HG03575 (cell line): ENCODE measurements around the gene AK1.
"Not testable (repeated sequence)": the region's sequence is repeated elsewhere in the genome, so short reads cannot be mapped to it uniquely, and the experiment has no call there.

Source experiments
- ATAC-seq: cut with Tn5 transposase; IDR thresholded peaks from one replicate; pipeline ENCODE4 v1.9.1; 2021; ENCODE audit not compliant: unreplicated experiment, insufficient number of reproducible peaks, low FRiP score; ENCODE audit errors: extremely low read depth

AK1 gene

DNA sequence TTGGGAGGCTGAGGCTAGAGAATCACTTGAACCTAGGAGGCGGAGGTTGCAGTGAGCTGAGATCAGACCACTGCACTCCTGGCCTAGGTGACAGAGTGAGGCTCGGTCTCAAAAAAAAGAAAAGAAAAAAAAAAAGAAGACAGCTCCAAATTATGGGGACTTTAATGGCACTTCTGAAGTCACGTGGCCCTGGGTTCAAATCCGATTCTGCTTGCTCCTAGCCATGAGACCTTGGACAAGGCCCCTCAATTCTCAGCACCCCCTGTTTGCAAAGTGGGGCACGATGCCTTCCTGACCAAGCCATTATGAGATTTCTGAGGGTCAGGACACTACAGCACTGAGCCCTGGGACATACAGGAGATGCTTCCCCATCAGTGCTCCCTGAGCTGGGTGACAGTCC, 22.0 kb downstream of the AK1 start:
- ATAC-seq: no peak

DNA sequence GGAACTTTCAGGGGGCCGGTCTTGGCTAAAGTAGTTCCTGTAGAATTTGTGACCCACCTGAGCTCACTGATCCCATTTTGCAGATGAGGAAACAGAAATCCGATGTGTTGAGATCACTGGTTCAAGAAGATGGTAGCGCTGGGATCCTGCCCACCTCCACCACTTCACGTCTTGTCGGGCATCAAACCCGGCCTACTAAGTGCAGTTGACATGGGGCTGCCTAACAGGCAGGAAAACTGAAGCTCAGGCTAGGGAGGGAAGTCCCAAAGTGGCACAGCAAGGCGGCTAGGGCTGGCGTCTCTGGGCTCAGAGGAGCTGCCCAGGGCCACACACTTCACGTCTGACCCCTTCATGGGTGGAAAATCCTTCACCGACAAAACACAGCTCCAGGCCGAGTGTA, 22.5 kb downstream of the AK1 start:
- no peak for ATAC-seq

DNA sequence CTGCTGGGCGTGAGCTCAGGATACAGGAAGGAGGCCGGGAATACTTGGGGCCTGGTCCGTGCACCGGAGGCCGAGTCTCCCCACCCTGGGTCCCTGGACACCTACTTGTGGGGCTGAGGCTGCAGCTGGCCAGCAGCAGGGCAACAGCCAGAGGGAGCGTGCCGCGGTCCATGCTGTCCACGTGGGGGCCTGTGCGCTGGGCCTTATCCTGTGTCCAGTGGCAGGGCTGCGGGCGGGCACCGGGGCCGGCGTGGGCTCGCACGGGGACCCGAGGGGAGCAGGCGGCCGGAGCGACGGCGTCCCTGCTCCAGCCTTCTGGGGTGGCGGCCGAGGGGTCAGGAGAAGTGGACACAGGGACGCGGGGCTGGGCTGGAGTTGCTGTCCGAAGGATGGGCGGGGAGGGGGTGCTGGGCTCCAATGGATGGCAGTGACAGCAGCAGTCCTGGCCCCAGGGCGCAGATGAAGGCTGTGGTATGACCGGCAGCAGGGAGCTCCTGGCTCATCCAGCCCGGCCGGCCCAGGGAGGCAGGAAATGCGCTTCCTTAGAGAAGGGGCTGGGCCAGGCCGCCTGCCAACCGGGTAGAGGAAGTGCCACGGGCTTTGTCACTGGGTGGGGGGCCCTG, 23.2 kb downstream of the AK1 start, which contains the start of gene ENG:
Gene ENG (minus strand): TSS at position 475 of the 623 bp plus-strand sequence. CDS start 303 bp downstream, at position 172.
- ATAC-seq: no peak

DNA sequence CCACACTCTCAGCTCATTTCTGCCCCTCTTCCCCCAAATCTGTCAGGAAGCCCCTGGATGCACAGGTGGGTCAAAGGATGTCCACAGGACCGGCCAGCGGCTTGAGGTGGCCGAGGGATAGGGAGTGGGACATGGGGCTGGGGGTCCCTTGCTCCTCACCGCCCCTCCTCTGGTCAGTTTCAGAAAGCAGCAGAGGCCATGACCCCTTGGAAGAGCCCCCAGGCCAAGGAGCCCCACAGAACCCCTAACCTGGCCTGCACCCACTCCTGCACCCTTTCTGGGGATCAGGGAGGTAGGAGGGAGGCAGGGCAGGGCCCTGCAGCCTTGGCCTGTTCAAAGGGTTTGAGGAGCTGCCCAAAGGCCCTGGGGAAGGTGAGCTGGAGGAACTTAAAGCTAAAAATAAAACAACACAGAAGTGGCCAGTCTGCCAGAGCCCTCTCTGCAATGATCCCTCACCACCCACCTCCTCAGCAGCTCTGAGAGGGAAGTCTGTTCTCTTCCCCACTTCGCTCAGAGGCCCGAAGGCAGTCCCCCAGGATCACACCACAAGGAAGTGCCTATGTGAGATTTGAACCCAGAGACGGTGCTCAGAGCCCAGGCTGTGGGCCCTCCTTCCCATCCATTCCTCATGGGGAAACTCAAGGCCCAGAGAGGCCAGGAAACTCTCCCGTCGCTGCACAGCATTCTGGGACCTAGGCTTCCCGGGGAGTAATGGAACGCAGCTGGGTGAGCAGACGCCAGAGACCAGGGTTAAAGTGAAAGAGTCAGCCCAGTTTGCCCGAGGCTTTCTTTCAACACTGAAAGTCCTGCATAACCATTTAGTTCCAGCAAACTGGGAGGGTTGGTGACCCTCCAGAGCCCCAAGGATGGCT, 23.9 kb downstream of the AK1 start:
- ATAC-seq: no peak

DNA sequence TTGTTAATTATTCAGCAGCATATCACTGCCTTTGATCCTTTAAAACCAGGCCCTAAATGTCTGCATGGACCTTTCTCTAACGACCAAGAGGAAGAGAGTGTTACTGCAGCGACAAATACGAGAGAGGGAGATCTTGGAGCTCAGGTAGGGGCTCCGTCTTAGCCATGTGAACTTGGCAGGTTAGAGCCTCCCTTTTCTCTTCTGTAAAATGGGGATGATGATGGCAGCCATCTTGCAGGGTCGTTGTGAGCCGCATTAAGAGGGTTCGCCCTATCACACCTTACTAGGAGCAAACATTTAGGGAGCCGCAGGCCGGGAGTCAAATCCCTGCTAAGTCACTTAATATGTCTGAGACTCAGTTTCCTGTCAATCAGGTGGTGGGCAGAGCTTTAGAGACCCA, 24.6 kb downstream of the AK1 start:
- no peak for ATAC-seq

DNA sequence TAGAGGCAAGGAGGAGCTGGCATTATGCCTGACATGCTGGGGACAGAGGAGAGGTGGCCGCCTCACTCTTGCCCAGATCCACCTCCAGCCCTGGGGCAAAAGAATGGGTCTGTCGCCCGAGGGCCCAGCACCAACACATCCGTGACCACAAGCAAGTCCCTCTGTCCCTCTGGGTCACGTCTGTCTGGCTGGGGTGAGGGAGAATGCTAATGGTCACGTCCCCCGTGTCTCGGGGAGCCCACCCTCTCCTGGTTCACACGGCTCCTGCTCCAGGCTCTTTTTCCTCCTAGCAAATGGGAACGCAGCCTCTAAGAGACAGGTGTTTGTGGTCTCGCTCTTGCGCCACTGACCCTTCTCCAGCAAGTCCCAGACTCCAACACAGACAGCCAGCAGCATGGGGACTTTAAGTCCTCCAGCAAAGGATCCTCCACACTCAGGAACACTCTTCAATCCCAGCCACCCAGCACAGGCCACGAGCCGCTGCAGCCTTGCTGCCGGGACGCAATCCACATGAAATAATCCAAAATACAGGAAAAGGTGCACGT, 27.1 kb downstream of the AK1 start:
- ATAC-seq: no peak

DNA sequence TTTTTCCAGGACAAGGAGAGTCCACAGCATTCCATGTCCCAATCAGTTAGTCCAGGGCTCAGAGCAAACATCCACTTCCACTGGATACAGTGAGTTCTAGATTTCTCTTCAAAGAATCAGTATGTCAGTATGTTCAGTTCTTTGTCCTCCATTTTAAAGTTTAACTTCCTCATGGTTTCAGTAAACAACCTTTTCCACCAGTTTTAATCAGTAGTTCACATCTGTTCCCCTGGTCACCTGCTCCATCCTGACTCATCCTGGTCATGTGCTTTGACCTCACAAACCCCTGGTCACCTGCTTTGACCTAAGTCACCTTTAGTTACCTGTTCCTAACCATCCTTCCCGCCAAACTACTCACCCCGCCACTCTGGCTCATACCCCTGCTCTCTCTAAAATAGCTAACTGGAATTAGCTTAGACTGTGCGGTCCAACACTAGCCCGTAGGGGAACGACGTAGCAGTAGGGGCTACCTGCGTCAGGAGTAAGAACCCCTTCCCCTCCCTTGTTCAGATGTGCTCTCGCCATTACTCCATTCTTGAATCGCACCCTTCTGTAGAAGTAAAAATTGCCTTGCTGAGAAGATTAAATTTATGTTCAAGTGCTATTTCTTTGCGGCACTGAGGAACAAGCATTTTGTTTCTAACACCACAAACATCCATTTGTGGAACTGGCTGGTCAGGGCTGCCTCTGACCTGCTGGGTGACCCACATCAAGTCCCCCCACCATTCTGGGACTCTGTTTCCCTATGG, 28.5 kb downstream of the AK1 start:
- no peak for ATAC-seq

DNA sequence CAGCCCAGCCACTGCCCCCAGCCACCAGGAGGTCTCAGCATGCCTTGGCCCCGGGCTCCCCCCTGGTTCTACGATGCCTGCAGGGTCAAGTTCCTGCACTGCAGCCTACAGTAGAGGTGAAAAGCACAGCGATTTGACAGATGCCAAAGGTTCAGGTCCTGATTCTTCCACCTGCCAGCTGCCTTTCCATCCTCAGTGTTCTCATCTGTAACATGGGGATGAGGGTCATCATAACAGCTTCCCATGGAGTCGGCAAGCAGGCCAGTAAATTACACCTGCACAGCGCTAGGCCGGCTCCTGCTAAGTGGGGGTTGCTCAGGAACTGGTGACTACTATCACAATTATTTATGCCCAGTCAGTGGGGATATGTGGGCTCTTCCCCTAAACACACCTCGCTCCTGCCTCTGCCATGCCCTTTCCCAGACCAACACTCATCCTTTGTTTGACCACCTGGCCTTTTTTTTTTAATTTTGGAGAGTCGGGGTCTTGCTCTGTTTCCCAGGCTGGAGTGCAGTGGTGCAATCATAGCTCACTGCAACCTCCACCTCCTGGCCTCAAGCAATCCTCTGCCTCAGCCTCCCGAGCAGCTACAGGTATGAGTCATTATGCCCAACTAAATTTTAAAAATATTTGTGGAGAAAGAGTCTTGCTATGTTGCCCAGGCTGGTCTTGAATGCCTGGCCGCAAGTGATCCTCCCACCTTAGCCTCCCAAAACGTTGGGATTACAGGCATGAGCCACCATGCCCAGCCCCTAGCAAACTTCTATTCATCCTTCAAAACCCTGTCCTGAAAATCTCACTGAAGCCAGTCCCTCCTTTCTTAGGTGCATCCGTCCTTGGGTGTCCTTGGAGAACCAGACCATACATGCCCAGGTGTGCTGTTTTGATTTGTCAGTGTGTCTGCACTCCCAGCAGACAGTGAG, 29.4 kb downstream of the AK1 start:
- ATAC-seq: no peak

DNA sequence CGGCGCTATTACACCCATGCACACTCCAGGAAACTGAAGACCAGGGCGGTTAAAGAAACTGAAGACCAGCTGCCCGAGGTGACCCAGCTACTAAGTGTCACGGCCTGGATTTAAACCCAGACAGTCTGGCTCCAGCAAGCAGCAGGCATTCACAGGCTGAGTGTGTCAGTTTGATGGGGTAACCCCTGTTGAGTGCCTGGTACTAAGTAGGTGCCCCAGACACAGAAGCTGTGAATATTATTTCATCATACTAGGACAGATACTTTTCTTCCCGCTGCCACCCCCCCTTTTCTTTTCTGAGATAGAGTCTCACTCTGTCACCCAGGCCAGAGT, 30.3 kb downstream of the AK1 start:
- no peak for ATAC-seq

DNA sequence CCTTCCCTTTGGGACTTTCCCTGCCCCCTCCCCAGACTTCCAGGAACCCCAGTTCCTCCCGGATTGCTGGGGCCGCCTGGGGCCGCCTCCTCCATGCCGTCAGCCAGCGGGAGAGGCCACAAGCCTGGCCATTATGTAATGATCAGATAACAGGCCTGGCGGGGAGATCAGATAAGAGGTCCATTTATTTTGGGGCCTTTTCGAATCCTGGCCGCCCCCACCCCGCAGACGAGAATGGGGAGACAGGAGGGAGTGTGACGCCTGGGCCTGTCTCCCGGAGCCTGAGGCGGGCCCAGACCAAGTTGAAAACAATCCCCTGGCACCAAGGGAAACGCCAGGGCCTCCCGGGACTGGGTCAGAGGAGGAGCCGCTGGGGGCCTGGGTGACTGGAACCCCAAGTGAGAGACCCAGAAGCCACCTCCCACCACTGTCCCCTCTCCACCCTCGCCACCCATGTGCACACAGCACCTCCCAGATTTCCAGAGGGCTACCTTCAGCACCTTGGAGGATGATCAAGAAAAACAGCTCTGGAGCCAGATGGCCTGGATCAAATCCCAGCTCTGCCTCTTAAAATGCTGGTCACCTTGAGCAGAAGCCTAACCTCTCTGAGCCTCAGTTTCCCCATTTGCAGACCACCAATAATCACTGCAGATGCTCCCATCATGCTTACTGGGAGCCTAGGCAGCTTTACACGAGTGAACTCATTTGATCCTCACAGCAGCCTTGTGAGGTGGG, 30.9 kb downstream of the AK1 start:
- ATAC-seq: no peak

DNA sequence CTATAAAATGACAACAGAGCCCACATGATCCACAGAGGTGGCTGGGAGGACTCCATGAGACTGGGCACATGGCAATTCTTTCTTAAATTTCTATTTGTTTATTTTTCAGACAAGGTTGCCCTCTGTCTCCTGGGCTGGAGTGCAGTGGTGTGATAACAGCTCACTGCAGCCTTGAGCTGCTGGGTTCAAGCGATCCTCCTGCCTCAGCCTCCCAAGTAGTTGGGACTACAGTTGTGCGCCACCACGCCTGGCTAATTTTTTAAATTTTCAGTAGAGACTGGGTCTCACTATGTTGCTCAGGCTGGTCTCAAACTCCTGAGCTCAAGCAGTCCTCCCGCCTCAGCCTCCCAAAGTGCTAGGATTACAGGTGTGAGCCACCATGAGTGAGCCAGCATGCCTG, 31.9 kb downstream of the AK1 start:
- not testable (repeated sequence) for ATAC-seq

DNA sequence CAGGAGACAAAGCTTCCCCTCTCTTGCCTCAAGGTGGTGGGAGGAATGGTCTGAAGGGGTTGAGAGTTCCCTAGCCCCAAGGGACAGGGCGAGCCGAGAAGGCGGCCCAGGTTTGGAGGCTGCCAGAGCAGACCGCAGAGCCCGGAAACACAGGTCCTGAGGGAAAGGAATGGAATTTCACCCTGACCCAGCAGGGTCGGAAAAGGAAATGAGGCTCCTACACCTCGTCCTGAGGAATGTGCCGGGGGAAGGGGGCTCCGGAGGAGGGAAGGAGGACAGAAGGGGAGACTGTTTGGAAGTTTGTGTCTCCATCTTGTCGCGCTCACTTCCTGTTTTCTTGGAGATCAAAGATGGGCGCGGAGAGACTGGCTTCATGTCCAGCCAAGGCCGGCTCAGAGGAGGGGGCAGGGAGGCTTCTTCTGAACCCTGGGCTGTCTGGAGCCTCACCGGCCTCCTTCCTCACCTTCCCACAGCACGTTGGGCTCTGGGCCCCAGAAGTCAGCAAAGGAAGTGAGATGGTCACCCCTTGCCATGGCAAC, 32.6 kb downstream of the AK1 start:
- no peak for ATAC-seq

DNA sequence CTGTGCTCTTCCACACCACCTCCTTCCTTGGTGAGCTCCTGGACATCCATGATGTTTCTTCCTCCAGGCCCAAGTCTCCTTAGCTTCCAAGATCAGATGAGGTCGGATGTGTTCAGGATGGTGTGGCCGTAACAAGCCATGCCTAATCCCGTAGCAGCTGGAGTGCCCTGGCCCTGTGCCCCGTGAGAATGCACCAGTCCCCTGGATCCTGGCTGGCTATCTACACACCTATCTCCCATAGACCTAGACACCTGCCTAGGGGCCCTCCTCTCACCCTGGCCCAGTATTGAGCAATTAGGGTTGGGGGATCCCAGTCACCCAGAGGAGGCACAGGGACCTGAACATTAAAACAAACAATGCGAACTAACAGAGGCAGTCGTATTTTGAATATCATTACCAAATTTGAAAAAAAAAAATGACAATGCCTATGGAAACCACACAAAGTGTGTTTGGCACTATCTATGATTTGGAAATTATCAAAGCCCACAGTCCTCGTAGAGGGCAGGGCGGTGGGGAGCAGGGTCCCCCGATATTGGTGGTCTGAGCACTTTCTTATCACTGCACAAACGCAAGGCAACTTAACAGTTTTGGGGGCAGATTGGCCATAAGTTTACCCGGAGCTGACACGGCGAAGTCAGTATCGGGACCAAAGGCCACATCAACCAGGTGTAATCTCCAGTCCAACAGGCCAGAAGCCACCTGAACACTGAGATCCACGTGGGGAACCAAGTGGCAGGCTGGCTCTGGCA, 36.2 kb downstream of the AK1 start:
- no peak for ATAC-seq

DNA sequence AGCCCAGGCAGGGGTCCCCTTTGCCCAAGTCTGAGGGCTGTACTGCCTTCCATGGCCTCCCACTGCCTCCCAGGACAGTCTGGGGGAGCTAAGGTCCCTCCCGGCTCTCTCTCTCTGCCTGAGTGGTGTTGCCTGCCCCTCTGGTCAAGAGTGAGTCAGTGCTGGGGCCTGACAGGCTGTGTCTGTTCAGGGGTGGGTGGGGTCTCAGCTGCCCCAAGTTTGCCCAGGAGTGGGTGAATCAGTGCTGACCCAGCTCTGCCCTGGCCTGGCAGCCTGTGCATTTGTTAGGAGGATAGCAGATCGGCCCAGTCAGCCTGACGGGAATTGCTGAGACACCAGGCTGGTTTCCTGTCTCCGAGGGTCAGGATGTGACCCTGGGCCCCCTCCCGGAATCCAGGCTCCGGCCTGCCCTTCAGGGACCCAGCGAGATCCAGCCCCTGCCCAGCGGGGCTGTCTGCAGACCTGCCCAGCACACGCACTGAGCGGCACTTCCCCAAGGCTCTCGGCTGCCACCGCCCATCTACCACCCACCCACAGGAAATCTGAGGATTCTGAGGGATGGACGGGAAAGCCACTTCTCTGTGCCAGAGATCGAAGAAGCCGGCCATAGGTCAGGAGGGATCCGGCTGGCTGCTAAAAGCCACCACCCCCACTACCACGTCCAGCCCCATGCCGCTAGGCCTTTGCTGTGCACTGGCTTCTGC, 38.9 kb downstream of the AK1 start:
- ATAC-seq: no peak

DNA sequence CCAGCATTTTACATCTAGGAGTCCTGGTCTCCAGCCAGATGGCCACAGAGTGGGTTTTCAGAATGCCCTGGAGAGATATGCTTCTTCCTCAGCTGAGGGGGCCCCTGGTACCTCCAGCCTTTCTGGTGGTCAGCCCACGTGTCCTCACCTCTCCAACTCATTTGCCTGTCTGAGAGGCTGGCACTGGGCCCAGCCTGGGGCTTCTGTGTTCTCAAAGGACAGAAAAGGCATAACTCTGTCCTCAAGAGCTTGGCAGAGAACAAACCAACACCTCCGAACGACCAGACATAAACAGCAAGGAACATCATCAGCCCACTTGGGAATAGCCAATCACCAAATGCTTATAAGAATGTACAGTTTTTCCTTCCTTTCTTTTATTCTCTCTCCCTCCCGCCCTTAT, 40.1 kb downstream of the AK1 start:
- no peak for ATAC-seq

DNA sequence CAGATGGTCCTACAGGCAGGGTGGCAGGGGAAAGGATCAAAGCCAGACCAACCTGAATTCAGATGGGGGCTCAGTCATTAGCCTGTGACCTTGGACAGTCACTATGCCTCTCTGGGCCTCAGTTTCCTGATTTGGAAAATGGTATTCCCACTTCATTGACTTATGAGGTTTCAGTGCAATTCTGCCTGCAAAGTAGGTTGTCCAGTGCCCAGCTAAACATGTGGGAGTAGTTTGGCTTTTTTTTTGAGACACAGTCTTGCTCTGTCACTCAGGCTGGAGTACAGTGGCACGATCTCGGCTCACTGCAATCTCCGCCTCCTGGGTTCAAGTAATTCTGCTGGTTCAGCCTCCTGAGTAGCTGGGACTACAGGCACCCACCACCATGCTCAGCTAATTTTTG, 40.9 kb downstream of the AK1 start:
- ATAC-seq: not testable (repeated sequence)
